Psoas muscle (tissue), 8 donors: ENCODE results near the gene ADAMTS15. TPM values are rescaled to one million over a fixed set of nuclear protein-coding genes. Genes with fewer than 3 reads are reported as not detected.

ENCODE experiments used
- ATAC-seq, 4 donors: fragments of 200-7000 bp; cut with Tn5 transposase; one replicate each; pipeline ENCODE4 v1.9.1; 2020; ENCODE audit warnings: moderate library complexity in 3 of 4, mild to moderate bottlenecking in 2 of 4
- DNase-seq, 2 donors: peaks; one replicate each; pipeline ENCODE4 v3.0.0-alpha.2; 2020
- H3K27ac ChIP-seq: fragments of 200-600 bp; one replicate; pipeline ENCODE4 v1.8.0; 2022
- H3K27me3 ChIP-seq, 3 donors: fragments of 200-600 bp in 1 of 3; one replicate each; pipeline versions ENCODE4 v1.6.1 to v1.8.0; 2013 to 2022; ENCODE audit warnings: low read length in 2 of 3, mild to moderate bottlenecking in 2 of 3, moderate library complexity in 1 of 3; ENCODE audit not compliant: insufficient read depth in 3 of 3
- H3K36me3 ChIP-seq, 2 donors: fragments of 200-600 bp in 1 of 2; one replicate each; pipeline versions ENCODE4 v1.6.1 to v1.8.0; 2013 to 2022; ENCODE audit warnings: low read depth in 1 of 2, mild to moderate bottlenecking in 1 of 2, moderate library complexity in 1 of 2; ENCODE audit not compliant: insufficient read depth in 1 of 2
- H3K4me1 ChIP-seq: fragments of 200-600 bp; one replicate; pipeline ENCODE4 v1.8.0; 2022
- H3K4me3 ChIP-seq: fragments of 200-600 bp; one replicate; pipeline ENCODE4 v1.8.0; 2022; ENCODE audit warnings: mild to moderate bottlenecking
- H3K9me3 ChIP-seq: fragments of 200-600 bp; one replicate; pipeline ENCODE4 v1.8.0; 2022
- WGBS, 3 donors: extraction: QIAGEN DNeasy Blood & Tissue Kit; methylation state at CpG; one replicate each; pipeline versions ENCODE4 v1.1.6 to v1.1.7; 2013; 5-methylcytosine and 5-hydroxymethylcytosine counted together
- intact Hi-C, 2 donors: fragments of 100-400 bp; cut with DNase I; formaldehyde crosslinking; loops; one replicate each; pipeline versions ENCODE4 v1.11.0 to v1.14.2; 2022
- polyA plus RNA-seq, 3 donors: library from polyadenylated mRNA; stranded (reverse); fragments of 200-250 nt; gene quantifications; one replicate each; pipeline ENCODE4 v1.2.3, GENCODE V29; 2013
- total RNA-seq, 4 donors: library from RNA; stranded (reverse); fragmentation: NEBNext Ultra II Directional in 2 of 4; extraction: Animal tissue kit (Norgen Biotek cat#: 25700) in 2 of 4; gene quantifications; one replicate each; pipeline versions ENCODE4 v1.2.1 to v1.2.4, GENCODE V29; 2021 to 2023
- TF ChIP-seq, protein P1 (sequence below): fragments of 200-600 bp; IDR thresholded peaks from one replicate; pipeline ENCODE4 v1.8.0; 2022; ENCODE audit warnings: antibody characterized with exemption
- donor health status: healthy with polysubstance abuse.
- donor health status: DM: no; HTN: no; CAD: no; lungs with moderate emphysema.
- donor health status: Bipolar disorder and iron deficiency.
- donor health status: healthy.
- donor health status: DM: yes; HTN: yes; CAD: no.
- donor health status: DM: no; HTN: no; CAD: no.
- donor health status: DM: no; HTN: no; CAD: no.
- donor health status: DM: yes; HTN: yes; CAD: no.

ADAMTS15 gene
- total and polyA plus RNA-seq, 7 donors, result 0.66 to 3.1 (median 1.6) TPM

DNA sequence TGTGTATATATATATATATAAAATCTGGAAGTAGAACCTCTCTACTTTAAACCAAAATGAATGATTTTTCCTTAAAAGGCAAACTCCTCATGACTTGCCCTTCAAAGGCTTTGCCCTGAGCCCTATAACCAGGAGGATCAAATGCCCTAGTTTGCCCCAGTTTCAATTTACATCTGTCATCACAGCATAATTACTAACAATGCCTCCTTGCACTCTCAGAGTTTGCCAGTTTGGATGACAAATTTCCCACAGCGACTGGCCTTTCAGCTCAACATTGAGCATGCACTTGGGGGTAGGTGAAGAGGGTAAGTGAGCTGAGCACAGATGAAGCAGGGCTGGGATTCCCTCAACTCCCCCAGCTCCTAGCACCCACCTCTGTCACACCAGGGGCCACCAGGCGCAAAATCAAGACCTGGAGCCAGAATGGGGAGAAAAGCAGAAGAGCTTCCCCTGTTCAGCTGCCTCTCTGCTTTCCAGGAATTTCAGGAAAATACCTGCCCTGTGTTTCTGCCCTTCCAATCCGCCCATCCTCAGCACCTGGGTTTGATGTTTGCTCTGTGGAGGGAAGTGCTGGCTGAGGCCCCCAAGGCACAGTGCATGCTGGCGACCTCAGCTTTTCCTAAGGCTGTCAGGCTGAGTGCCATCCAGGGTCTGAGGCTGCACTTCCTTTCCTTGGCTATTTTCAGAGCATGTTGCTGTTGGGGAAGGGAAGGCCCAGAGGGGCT is 67.5 kb downstream of the ADAMTS15 start:
- Histone ChIP-seq H3K36me3 (no peaks in the 10 kb centered on the region), H3K9me3 (no peaks in the 10 kb centered on the region), H3K27ac (no peak overlapping the region), H3K4me3 (no peak overlapping the region), H3K27me3 (no peaks in the 10 kb centered on the region), H3K4me1 (peaks cover 25% of the 10 kb centered on the region)
- TF ChIP-seq, protein P1, sequence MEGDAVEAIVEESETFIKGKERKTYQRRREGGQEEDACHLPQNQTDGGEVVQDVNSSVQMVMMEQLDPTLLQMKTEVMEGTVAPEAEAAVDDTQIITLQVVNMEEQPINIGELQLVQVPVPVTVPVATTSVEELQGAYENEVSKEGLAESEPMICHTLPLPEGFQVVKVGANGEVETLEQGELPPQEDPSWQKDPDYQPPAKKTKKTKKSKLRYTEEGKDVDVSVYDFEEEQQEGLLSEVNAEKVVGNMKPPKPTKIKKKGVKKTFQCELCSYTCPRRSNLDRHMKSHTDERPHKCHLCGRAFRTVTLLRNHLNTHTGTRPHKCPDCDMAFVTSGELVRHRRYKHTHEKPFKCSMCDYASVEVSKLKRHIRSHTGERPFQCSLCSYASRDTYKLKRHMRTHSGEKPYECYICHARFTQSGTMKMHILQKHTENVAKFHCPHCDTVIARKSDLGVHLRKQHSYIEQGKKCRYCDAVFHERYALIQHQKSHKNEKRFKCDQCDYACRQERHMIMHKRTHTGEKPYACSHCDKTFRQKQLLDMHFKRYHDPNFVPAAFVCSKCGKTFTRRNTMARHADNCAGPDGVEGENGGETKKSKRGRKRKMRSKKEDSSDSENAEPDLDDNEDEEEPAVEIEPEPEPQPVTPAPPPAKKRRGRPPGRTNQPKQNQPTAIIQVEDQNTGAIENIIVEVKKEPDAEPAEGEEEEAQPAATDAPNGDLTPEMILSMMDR, result no peak
- ATAC-seq (no peak), DNase-seq (no peak)
- 67 to 78% (median 72%) methylated on average over 4 of the region's 4 CpGs for WGBS, 3 donors
- intact Hi-C loops, result loop anchor here in 1 of 2 donors (10.0 kb wide), 1 partner anchor 139 kb away; no protein-coding TSS in a partner anchor

GRCh38 chr11:130516554-130517505 is 68.4 kb downstream of the ADAMTS15 start:
- Histone ChIP-seq H3K4me1 (peaks cover 29% of the 10 kb centered on the region), H3K27ac (no peak overlapping the region), H3K27me3 (no peaks in the 10 kb centered on the region), H3K9me3 (no peaks in the 10 kb centered on the region), H3K4me3 (no peak overlapping the region), H3K36me3 (no peaks in the 10 kb centered on the region)
- DNase-seq, result no peak
- TF ChIP-seq, protein P1, result no peak
- no peak for ATAC-seq
- WGBS, 3 donors, result 96% methylated on average over 10 of the region's 10 CpGs
- intact Hi-C loops, result loop anchor here in 1 of 2 donors (10.0 kb wide), 1 partner anchor 138 kb away; no protein-coding TSS in a partner anchor

DNA sequence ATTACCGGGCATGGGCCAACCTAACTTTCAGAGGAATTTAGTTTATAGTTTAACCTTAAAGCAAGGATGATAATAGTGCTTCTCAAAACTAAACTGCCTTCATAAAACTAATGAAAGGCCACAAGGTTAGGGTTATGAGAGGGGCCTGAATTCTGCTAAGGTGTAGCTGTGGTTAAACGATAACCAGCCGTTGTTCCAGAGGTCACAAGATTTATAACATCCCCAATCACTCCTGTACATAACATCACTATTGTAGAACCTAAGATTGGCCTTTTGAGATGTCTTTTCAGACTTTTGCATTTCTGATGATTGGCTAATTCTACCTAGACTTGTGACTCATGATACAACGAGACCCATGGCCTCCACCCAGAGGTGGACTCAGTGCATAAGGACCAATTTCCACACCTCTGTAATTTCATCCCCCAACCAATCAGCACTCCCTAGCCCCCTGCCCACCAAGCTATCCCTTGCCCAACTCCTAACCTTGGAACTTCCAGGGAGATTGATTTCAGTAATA is 69.8 kb downstream of the ADAMTS15 start:
- Histone ChIP-seq H3K36me3 (no peaks in the 10 kb centered on the region), H3K27ac (no peak overlapping the region), H3K4me1 (peaks cover 42% of the 10 kb centered on the region), H3K4me3 (no peak overlapping the region), H3K27me3 (no peaks in the 10 kb centered on the region), H3K9me3 (no peaks in the 10 kb centered on the region)
- WGBS, 3 donors, result 82 to 96% (median 85%) methylated on average over 4 of the region's 4 CpGs
- DNase-seq (no peak), ATAC-seq (no peak)
- TF ChIP-seq, protein P1, result no peak
- intact Hi-C loops, result loop anchor here in 1 of 2 donors (10.0 kb wide), 1 partner anchor 137 kb away; no protein-coding TSS in a partner anchor

DNA sequence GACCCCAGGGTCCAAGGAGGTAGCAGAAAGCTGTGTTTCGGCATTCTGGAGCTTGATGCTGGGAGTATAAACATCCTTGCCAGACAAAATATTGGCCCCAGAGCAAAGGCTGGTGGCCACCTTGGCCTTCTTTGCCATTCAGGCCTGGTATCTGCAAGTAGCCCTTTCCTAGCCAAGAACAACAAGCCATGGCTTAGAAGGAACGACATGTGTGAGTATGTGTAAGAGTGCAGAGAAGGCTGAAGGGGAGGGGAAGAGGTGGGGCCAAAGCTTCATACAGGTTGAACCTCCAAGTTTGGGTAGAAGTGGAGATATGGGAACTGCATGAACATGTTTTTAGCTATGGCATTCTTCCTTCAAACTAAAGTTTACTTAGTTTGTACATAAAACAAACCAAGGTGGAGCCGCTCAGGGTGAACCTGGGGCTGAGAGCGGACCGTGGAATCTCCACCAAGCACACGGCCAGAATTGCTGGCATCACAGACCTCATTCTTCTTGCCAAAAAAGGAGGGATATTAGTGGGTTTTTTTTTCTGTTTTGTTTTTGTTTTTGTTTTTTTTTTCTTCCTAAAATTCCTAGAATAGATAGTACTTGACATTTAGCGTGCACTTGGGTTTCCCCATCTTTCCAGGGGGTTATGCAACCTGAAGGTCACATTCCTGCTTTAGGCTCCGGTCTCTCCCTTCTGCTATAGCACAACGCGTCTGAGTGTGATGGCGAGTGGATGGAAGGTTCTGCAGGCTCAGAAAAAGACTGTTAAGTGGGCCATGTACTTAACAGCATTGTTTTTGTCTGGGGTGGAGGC is 70.9 kb downstream of the ADAMTS15 start:
- ATAC-seq, result no peak
- Histone ChIP-seq H3K27ac (no peak overlapping the region), H3K36me3 (no peaks in the 10 kb centered on the region), H3K4me1 (peaks cover 42% of the 10 kb centered on the region), H3K27me3 (no peaks in the 10 kb centered on the region), H3K4me3 (no peak overlapping the region), H3K9me3 (no peaks in the 10 kb centered on the region)
- no peak for DNase-seq
- intact Hi-C loops, result loop anchor here in 1 of 2 donors (10.0 kb wide), 1 partner anchor 135 kb away; no protein-coding TSS in a partner anchor
- WGBS, 3 donors, result 79 to 88% (median 81%) methylated on average over 11 of the region's 11 CpGs
- TF ChIP-seq, protein P1, result no peak
